ENCODE results near the gene COL13A1.

Gene COL13A1

GRCh38 chr10:69914398-69915214 lies 112.9 kb downstream of the COL13A1 start:
- DNase-seq, result peak; percentile 81

- no peak for DNase-seq
Measured at GRCh38 chr10:69915215-69915560, 113.5 kb downstream of the COL13A1 start.

- DNase-seq, result no peak
Measured at GRCh38 chr10:69916118-69916517, 114.4 kb downstream of the COL13A1 start.

- DNase-seq, result no peak
Measured at GRCh38 chr10:69918036-69918435, 116.3 kb downstream of the COL13A1 start.

GRCh38 chr10:69919250-69919649 lies 117.5 kb downstream of the COL13A1 start:
- no peak for DNase-seq

- no peak for DNase-seq
Measured at GRCh38 chr10:69925111-69925510, 123.4 kb downstream of the COL13A1 start.

- DNase-seq, result no peak
Measured at GRCh38 chr10:69928339-69928738, 126.6 kb downstream of the COL13A1 start.

- no peak for DNase-seq
Measured at GRCh38 chr10:69929575-69929974, 127.9 kb downstream of the COL13A1 start.

- DNase-seq, result no peak
Measured at GRCh38 chr10:69934768-69935167, 133.1 kb downstream of the COL13A1 start.

- no peak for DNase-seq
Measured at GRCh38 chr10:69936091-69936490, 134.4 kb downstream of the COL13A1 start.

GRCh38 chr10:69938541-69938991 lies 136.9 kb downstream of the COL13A1 start:
- peak; percentile 49 for DNase-seq

GRCh38 chr10:69939061-69939460 lies 137.4 kb downstream of the COL13A1 start:
- no peak for DNase-seq

GRCh38 chr10:69939481-69939880 lies 137.8 kb downstream of the COL13A1 start:
- no peak for DNase-seq

- DNase-seq, result no peak
Measured at GRCh38 chr10:69941730-69942129, 140.0 kb downstream of the COL13A1 start.

- DNase-seq, result no peak
Measured at GRCh38 chr10:69943292-69943820, 141.7 kb downstream of the COL13A1 start.

GRCh38 chr10:69944761-69945160 lies 143.1 kb downstream of the COL13A1 start:
- DNase-seq, result no peak

- DNase-seq, result no peak
Measured at GRCh38 chr10:69948261-69948660, 146.6 kb downstream of the COL13A1 start.

GRCh38 chr10:69949770-69950169 lies 148.1 kb downstream of the COL13A1 start:
- no peak for DNase-seq

- DNase-seq, result no peak
Measured at GRCh38 chr10:69951658-69952057, 150.0 kb downstream of the COL13A1 start.

- no peak for DNase-seq
Measured at GRCh38 chr10:69952069-69952800, 150.5 kb downstream of the COL13A1 start.

GRCh38 chr10:69952821-69953221 lies 151.1 kb downstream of the COL13A1 start:
- no peak for DNase-seq

GRCh38 chr10:69953851-69954250 lies 152.1 kb downstream of the COL13A1 start:
- no peak for DNase-seq

- DNase-seq, result no peak
Measured at GRCh38 chr10:69955211-69955805, 153.6 kb downstream of the COL13A1 start.
